IMR-90 (cell line): ENCODE data around the gene SEMA4B. TPM values are rescaled to one million over a fixed set of nuclear protein-coding genes. Genes with fewer than 3 reads are reported as not detected.

Experiments
- ATAC-seq: fragments of 200-7000 bp; cut with Tn5 transposase; 2 replicates; pipeline ENCODE4 v1.9.1; 2020; ENCODE audit warnings: low read depth, mild to moderate bottlenecking, moderate library complexity
- BruUV-seq: library from RNA; stranded (reverse); fragments of 400-500 nt; replicated peaks from 2 replicates; lab custom pipeline; 2021; lab: Mats Ljungman, UMichigan
- CTCF ChIA-PET: fragments of 300-600 bp; formaldehyde crosslinking; extraction: SDS; loops from one replicate; lab custom pipeline; 2021; ENCODE audit warnings: antibody characterized with exemption; lab: Yijun Ruan, JAX
- POLR2A ChIA-PET: fragments of 300-600 bp; sonication (Branson Sonifier 250); formaldehyde crosslinking; loops from one replicate; lab custom pipeline; 2022; ENCODE audit warnings: antibody characterized with exemption; ENCODE audit not compliant: unreplicated experiment; lab: Charles Lee
- DNase-seq: peaks from one replicate; pipeline ENCODE4 v3.0.0; 2013
- H2AFZ ChIP-seq: replicated peaks from 2 replicates; pipeline ENCODE3; 2013; ENCODE audit warnings: low read length, mild to moderate bottlenecking; ENCODE audit not compliant: poor library complexity
- H2AK5ac ChIP-seq: 2 replicates; pipeline ENCODE4 v1.6.1; 2013; ENCODE audit warnings: low read depth, low read length, inconsistent platforms
- H2AK9ac ChIP-seq: replicated peaks from 2 replicates; pipeline ENCODE3; 2013; ENCODE audit warnings: mild to moderate bottlenecking, low read depth, low read length, moderate library complexity; ENCODE audit not compliant: poor library complexity
- H2BK120ac ChIP-seq: 2 replicates; pipeline ENCODE4 v1.6.1; 2013; ENCODE audit warnings: low read depth, low read length, inconsistent platforms
- H2BK15ac ChIP-seq: 3 replicates; pipeline ENCODE4 v1.6.1; 2013; ENCODE audit warnings: low read depth, low read length, inconsistent platforms
- H2BK20ac ChIP-seq: 2 replicates; pipeline ENCODE4 v1.6.1; 2013; ENCODE audit warnings: low read depth, mild to moderate bottlenecking, inconsistent platforms, low read length, moderate library complexity
- H2BK5ac ChIP-seq: 2 replicates; pipeline ENCODE4 v1.6.1; 2013; ENCODE audit warnings: mild to moderate bottlenecking, low read depth, low read length, inconsistent platforms; ENCODE audit not compliant: poor library complexity, severe bottlenecking
- H3K14ac ChIP-seq: replicated peaks from 2 replicates; pipeline ENCODE4 v1.6.1; 2013; ENCODE audit warnings: low read depth, low read length, inconsistent platforms
- H3K18ac ChIP-seq: 2 replicates; pipeline ENCODE4 v1.6.1; 2013; ENCODE audit warnings: low read depth, low read length, control low read depth
- H3K23ac ChIP-seq: 2 replicates; pipeline ENCODE4 v1.6.1; 2013; ENCODE audit warnings: low read depth, low read length, inconsistent platforms
- H3K27ac ChIP-seq: 2 replicates; pipeline ENCODE4 v1.5.1; 2013; ENCODE audit warnings: mild to moderate bottlenecking, control low read depth, low read length; ENCODE audit not compliant: insufficient read depth
- H3K27me3 ChIP-seq: 2 replicates; pipeline ENCODE4 v1.6.1; 2013; ENCODE audit warnings: low read length; ENCODE audit not compliant: control insufficient read depth, insufficient read depth
- H3K36me3 ChIP-seq: 2 replicates; pipeline ENCODE4 v1.6.1; 2013; ENCODE audit warnings: low read length, mixed read lengths; ENCODE audit not compliant: control insufficient read depth, insufficient read depth
- H3K4ac ChIP-seq: 2 replicates; pipeline ENCODE4 v1.6.1; 2013; ENCODE audit warnings: low read depth, low read length, inconsistent platforms
- H3K4me1 ChIP-seq: 2 replicates; pipeline ENCODE4 v1.6.1; 2013; ENCODE audit warnings: low read length, mixed read lengths; ENCODE audit not compliant: control insufficient read depth, insufficient read depth
- H3K4me2 ChIP-seq: 2 replicates; pipeline ENCODE4 v1.6.1; 2013; ENCODE audit warnings: low read depth, mild to moderate bottlenecking, control low read depth, low read length, moderate library complexity
- H3K4me3 ChIP-seq: 2 replicates; pipeline ENCODE4 v1.5.1; 2013; ENCODE audit warnings: low read depth, mild to moderate bottlenecking, control low read depth, low read length, moderate library complexity; ENCODE audit not compliant: insufficient read depth
- H3K56ac ChIP-seq: 2 replicates; pipeline ENCODE4 v1.6.1; 2013; ENCODE audit warnings: low read length, inconsistent platforms; ENCODE audit not compliant: insufficient read depth; ENCODE audit errors: extremely low read depth
- H3K79me1 ChIP-seq, 2 experiments: 2 replicates each; pipeline ENCODE4 v1.6.1; 2013; ENCODE audit warnings: low read length in 2 of 2, inconsistent platforms in 1 of 2, low read depth in 1 of 2
- H3K9ac ChIP-seq: 2 replicates; pipeline ENCODE4 v1.6.1; 2013; ENCODE audit warnings: low read depth, low read length, control low read depth
- H3K9me1 ChIP-seq: 2 replicates; pipeline ENCODE4 v1.6.1; 2013; ENCODE audit warnings: low read length, inconsistent platforms; ENCODE audit not compliant: insufficient read depth
- H3K9me3 ChIP-seq: 2 replicates; pipeline ENCODE4 v1.6.1; 2013; ENCODE audit warnings: low read length; ENCODE audit not compliant: control insufficient read depth, insufficient read depth
- H4K20me1 ChIP-seq: 2 replicates; pipeline ENCODE4 v1.6.1; 2013; ENCODE audit warnings: low read length, inconsistent platforms; ENCODE audit not compliant: insufficient read depth
- H4K5ac ChIP-seq: 2 replicates; pipeline ENCODE4 v1.6.1; 2013; ENCODE audit warnings: mild to moderate bottlenecking, low read depth, low read length, control low read depth
- H4K8ac ChIP-seq, 2 experiments: 2 replicates each; pipeline ENCODE4 v1.6.1; 2013; ENCODE audit warnings: low read depth in 2 of 2, low read length in 2 of 2, control low read depth in 1 of 2, inconsistent platforms in 1 of 2
- H4K91ac ChIP-seq: 2 replicates; pipeline ENCODE4 v1.6.1; 2013; ENCODE audit warnings: low read depth, low read length, inconsistent platforms; ENCODE audit not compliant: insufficient read depth
- CEBPB ChIP-seq: IDR thresholded peaks from 2 replicates; pipeline ENCODE4 v1.6.1; 2012; ENCODE audit warnings: low read depth, low read length, improper control_type of control experiment
- FOS ChIP-seq: fragments of 150-350 bp; IDR thresholded peaks from 2 replicates; pipeline ENCODE4 v1.6.1; 2016; ENCODE audit warnings: low read depth, low read length
- MAFK ChIP-seq: IDR thresholded peaks from 2 replicates; pipeline ENCODE4 v1.6.1; 2012; ENCODE audit warnings: low read depth, low read length, improper control_type of control experiment
- MAZ ChIP-seq: IDR thresholded peaks from 2 replicates; pipeline ENCODE4 v1.6.1; 2012; ENCODE audit warnings: low read depth, mild to moderate bottlenecking, low read length, improper control_type of control experiment, moderate library complexity, borderline replicate concordance
- NFE2L2 ChIP-seq: fragments of 150-350 bp; IDR thresholded peaks from 2 replicates; pipeline ENCODE4 v1.6.1; 2016; ENCODE audit warnings: low read depth, mild to moderate bottlenecking, low read length
- POLR2A ChIP-seq: IDR thresholded peaks from 2 replicates; pipeline ENCODE4 v1.6.1; 2012; ENCODE audit warnings: mild to moderate bottlenecking, low read depth, low read length
- RAD21 ChIP-seq: IDR thresholded peaks from 2 replicates; pipeline ENCODE4 v1.6.1; 2012; ENCODE audit warnings: low read length, improper control_type of control experiment
- RCOR1 ChIP-seq: IDR thresholded peaks from 2 replicates; pipeline ENCODE4 v1.6.1; 2012; ENCODE audit warnings: mild to moderate bottlenecking, low read length, improper control_type of control experiment; ENCODE audit not compliant: insufficient replicate concordance
- RFX5 ChIP-seq: IDR thresholded peaks from 2 replicates; pipeline ENCODE4 v1.8.0; 2012; ENCODE audit warnings: low read depth, mild to moderate bottlenecking, low read length, moderate library complexity
- SMC3 ChIP-seq: fragments of 150-350 bp; IDR thresholded peaks from 2 replicates; pipeline ENCODE4 v1.6.1; 2016; ENCODE audit warnings: low read depth, mild to moderate bottlenecking, antibody characterized with exemption, low read length, moderate library complexity
- USF2 ChIP-seq: fragments of 150-350 bp; IDR thresholded peaks from 2 replicates; pipeline ENCODE4 v1.6.1; 2017; ENCODE audit warnings: mild to moderate bottlenecking, antibody characterized with exemption, low read length, low read depth
- WGBS, 2 experiments: methylation state at CpG; one replicate each; pipeline versions ENCODE4 v1.1.5 to v1.1.7; 2013; ENCODE audit warnings: missing lambda C conversion rate in 2 of 2; ENCODE audit not compliant: insufficient read length in 1 of 2; ENCODE audit errors: extremely low coverage in 2 of 2; 5-methylcytosine and 5-hydroxymethylcytosine counted together
- dilution Hi-C: fragments of 300-500 bp; cut with HindIII; formaldehyde crosslinking; loops from one replicate; pipeline ENCODE4 v1.14.3; 2018; ENCODE audit warnings: low sequenced_read_pairs; ENCODE audit not compliant: unreplicated experiment
- in situ Hi-C: fragments of 300-500 bp; cut with MboI; formaldehyde crosslinking; loops from 3 replicates; pipeline ENCODE4 v1.14.3; 2019; ENCODE audit warnings: low sequenced_read_pairs, inconsistent platforms, mixed read lengths
- intact Hi-C: fragments of 100-400 bp; cut with micrococcal nuclease; formaldehyde crosslinking; loops from 2 replicates; pipeline ENCODE4 v1.10.0; 2022
- polyA plus RNA-seq, 3 experiments: library from polyadenylated mRNA; depleted of rRNA; stranded (reverse); fragments of >200 nt; gene quantifications; 2 replicates each; pipeline ENCODE4 v1.2.3, GENCODE V29; 2012; ENCODE audit warnings: low replicate concordance in 1 of 3
- total RNA-seq: library from RNA; depleted of rRNA; stranded (reverse); fragments of >200 nt; gene quantifications from 2 replicates; pipeline ENCODE4 v1.2.3, GENCODE V29; 2012
- TF ChIP-seq, protein P1 (sequence below): fragments of 150-350 bp; IDR thresholded peaks from 2 replicates; pipeline ENCODE4 v1.6.1; 2016; ENCODE audit warnings: low read depth, mild to moderate bottlenecking, low read length, moderate library complexity, borderline replicate concordance
- TF ChIP-seq, protein P2 (sequence below): conservative IDR thresholded peaks from 2 replicates; pipeline ENCODE4 v1.5.1; 2012; ENCODE audit warnings: mild to moderate bottlenecking, low read depth, low read length, improper control_type of control experiment

The SEMA4B gene
- total and polyA plus RNA-seq, 2 of the 4 experiments (the other 2 are of a cell fraction): 5.0 to 22.5 TPM

DNA sequence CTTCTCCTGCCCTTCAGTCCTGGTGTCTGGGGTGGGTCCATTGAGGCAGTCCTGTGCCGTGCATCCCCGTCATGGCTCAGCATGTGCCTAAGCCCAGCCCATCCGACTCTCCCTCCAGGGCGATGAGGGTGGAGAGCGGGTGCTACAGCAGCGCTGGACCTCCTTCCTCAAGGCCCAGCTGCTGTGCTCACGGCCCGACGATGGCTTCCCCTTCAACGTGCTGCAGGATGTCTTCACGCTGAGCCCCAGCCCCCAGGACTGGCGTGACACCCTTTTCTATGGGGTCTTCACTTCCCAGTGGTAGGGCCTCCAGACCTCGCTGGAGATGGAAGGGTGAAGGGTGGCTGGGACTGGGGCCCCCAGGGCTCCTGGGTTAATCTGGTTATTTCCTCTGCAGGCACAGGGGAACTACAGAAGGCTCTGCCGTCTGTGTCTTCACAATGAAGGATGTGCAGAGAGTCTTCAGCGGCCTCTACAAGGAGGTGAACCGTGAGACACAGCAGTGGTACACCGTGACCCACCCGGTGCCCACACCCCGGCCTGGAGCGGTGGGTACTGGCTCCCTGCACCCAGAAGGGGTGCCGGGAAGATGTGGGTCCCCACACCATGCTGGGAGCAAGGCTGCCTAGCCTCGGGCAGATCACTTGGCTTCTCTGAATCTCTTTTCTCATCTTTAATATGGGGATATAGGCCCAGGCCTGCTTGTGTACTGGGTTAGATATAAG lies 22.5 kb downstream of the SEMA4B start (continued):
- no peak for TF ChIP-seq SMC3

GRCh38 chr15:90225047-90225446 lies 23.9 kb downstream of the SEMA4B start:
- BruUV-seq: no TSS peak
- ChIA-PET POLR2A (no interaction called here), CTCF (no interaction called here)
- H3K4me1 ChIP-seq: peaks cover 3% of the 10 kb centered on the region; the same call in 1 of the 2 replicates
- no peak overlapping the region for H2BK15ac ChIP-seq
- H3K79me1 ChIP-seq: peaks cover 0 to 4% of the 10 kb centered on the region in 2 experiments; a peak in 2 of 4 replicates
- H3K4ac ChIP-seq: no peak overlapping the region
- H2AFZ ChIP-seq: no peak overlapping the region
- no peak overlapping the region for H4K91ac ChIP-seq
- H3K18ac ChIP-seq: no peak overlapping the region
- no peaks in the 10 kb centered on the region for H3K9me3 ChIP-seq
- H3K27me3 ChIP-seq: no peaks in the 10 kb centered on the region
- no peak overlapping the region for H2AK9ac ChIP-seq
- no peak overlapping the region for H3K14ac ChIP-seq
- no peak overlapping the region for H4K5ac ChIP-seq
- dilution Hi-C loops: no loop called here
- ATAC-seq (no peak), DNase-seq (no peak)
- H3K56ac ChIP-seq: no peak overlapping the region
- in situ Hi-C loops: loop anchor here (10.0 kb wide), 1 partner anchor 330 kb away; the partner anchor contains the start of gene AP3S2
- H3K4me3 ChIP-seq: no peak overlapping the region
- H4K20me1 ChIP-seq: no peaks in the 10 kb centered on the region
- no peak overlapping the region for H2BK20ac ChIP-seq
- H2BK5ac ChIP-seq: no peak overlapping the region
- peaks cover 52% of the 10 kb centered on the region for H3K36me3 ChIP-seq
- H3K9ac ChIP-seq: no peak overlapping the region
- no peak overlapping the region for H3K23ac ChIP-seq
- 95% methylated on average over 4 of the region's 17 CpGs; no CpG with 5 or more reads in 1 of the 2 experiments for WGBS, 2 experiments
- intact Hi-C loops: loop anchor here (10.0 kb wide), 1 partner anchor 140 kb away; no protein-coding TSS in a partner anchor
- no peak overlapping the region for H3K4me2 ChIP-seq
- H3K27ac ChIP-seq: no peak overlapping the region
- H2BK120ac ChIP-seq: no peak overlapping the region
- H2AK5ac ChIP-seq: no peak overlapping the region
- no peak overlapping the region for H4K8ac ChIP-seq
- H3K9me1 ChIP-seq: no peaks in the 10 kb centered on the region
- TF ChIP-seq, protein P1, sequence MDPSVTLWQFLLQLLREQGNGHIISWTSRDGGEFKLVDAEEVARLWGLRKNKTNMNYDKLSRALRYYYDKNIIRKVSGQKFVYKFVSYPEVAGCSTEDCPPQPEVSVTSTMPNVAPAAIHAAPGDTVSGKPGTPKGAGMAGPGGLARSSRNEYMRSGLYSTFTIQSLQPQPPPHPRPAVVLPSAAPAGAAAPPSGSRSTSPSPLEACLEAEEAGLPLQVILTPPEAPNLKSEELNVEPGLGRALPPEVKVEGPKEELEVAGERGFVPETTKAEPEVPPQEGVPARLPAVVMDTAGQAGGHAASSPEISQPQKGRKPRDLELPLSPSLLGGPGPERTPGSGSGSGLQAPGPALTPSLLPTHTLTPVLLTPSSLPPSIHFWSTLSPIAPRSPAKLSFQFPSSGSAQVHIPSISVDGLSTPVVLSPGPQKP: no peak
- TF ChIP-seq MAZ (no peak), MAFK (no peak), RFX5 (no peak), USF2 (no peak), FOS (no peak), RCOR1 (no peak), CEBPB (no peak), NFE2L2 (no peak), RAD21 (no peak), POLR2A (no peak), SMC3 (no peak)
- TF ChIP-seq, protein P2, sequence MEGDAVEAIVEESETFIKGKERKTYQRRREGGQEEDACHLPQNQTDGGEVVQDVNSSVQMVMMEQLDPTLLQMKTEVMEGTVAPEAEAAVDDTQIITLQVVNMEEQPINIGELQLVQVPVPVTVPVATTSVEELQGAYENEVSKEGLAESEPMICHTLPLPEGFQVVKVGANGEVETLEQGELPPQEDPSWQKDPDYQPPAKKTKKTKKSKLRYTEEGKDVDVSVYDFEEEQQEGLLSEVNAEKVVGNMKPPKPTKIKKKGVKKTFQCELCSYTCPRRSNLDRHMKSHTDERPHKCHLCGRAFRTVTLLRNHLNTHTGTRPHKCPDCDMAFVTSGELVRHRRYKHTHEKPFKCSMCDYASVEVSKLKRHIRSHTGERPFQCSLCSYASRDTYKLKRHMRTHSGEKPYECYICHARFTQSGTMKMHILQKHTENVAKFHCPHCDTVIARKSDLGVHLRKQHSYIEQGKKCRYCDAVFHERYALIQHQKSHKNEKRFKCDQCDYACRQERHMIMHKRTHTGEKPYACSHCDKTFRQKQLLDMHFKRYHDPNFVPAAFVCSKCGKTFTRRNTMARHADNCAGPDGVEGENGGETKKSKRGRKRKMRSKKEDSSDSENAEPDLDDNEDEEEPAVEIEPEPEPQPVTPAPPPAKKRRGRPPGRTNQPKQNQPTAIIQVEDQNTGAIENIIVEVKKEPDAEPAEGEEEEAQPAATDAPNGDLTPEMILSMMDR: no peak
